Measurements from ENCODE around the gene ZNF281.

The ZNF281 gene

GRCh38 chr1:200444478-200444877 is 34.6 kb upstream of the ZNF281 start:
- H3K79me2 ChIP-seq (ENCODE audit: insufficient read depth, low read depth): no peaks in the 10 kb centered on the region
- H3K4me2 ChIP-seq: no peak overlapping the region
- TF ChIP-seq CTCF (conservative IDR thresholded peaks at IDR 0.05; ENCODE audit: low read depth, low read length): no peak
- no peaks in the 10 kb centered on the region for H3K36me3 ChIP-seq (ENCODE audit: insufficient read depth)
- H3K4me1 ChIP-seq (ENCODE audit: low read depth, poor library complexity, severe bottlenecking): peaks cover 68% of the 10 kb centered on the region
- H3K4me3 ChIP-seq (IDR thresholded peaks at IDR 0.05; ENCODE audit: insufficient read depth, low read depth, low read length): no peak overlapping the region
- H3K27ac ChIP-seq: no peak overlapping the region
- H2AFZ ChIP-seq (ENCODE audit: low read depth): no peak overlapping the region
- H3K27me3 ChIP-seq (ENCODE audit: insufficient read depth, low read depth): no peaks in the 10 kb centered on the region
- H3K9ac ChIP-seq: no peak overlapping the region
- H4K20me1 ChIP-seq (ENCODE audit: insufficient read depth): no peaks in the 10 kb centered on the region

GRCh38 chr1:200443860-200444259 is 34.0 kb upstream of the ZNF281 start:
- H2AFZ ChIP-seq (ENCODE audit: low read depth): no peak overlapping the region
- H3K27ac ChIP-seq: no peak overlapping the region
- H3K27me3 ChIP-seq (ENCODE audit: insufficient read depth, low read depth): no peaks in the 10 kb centered on the region
- H3K79me2 ChIP-seq (ENCODE audit: insufficient read depth, low read depth): no peaks in the 10 kb centered on the region
- no peak for TF ChIP-seq CTCF (conservative IDR thresholded peaks at IDR 0.05; ENCODE audit: low read depth, low read length)
- no peaks in the 10 kb centered on the region for H4K20me1 ChIP-seq (ENCODE audit: insufficient read depth)
- H3K4me1 ChIP-seq (ENCODE audit: low read depth, poor library complexity, severe bottlenecking): peaks cover 61% of the 10 kb centered on the region
- H3K36me3 ChIP-seq (ENCODE audit: insufficient read depth): no peaks in the 10 kb centered on the region
- no peak overlapping the region for H3K4me3 ChIP-seq (IDR thresholded peaks at IDR 0.05; ENCODE audit: insufficient read depth, low read depth, low read length)
- H3K4me2 ChIP-seq: no peak overlapping the region
- no peak overlapping the region for H3K9ac ChIP-seq

GRCh38 chr1:200442537-200443156 is 32.8 kb upstream of the ZNF281 start:
- Histone ChIP-seq H3K4me1 (ENCODE audit: low read depth, poor library complexity, severe bottlenecking) (peaks cover 59% of the 10 kb centered on the region), H3K27ac (no peak overlapping the region), H3K79me2 (ENCODE audit: insufficient read depth, low read depth) (no peaks in the 10 kb centered on the region), H3K4me3 (IDR thresholded peaks at IDR 0.05; ENCODE audit: insufficient read depth, low read depth, low read length) (no peak overlapping the region), H3K36me3 (ENCODE audit: insufficient read depth) (no peaks in the 10 kb centered on the region), H3K27me3 (ENCODE audit: insufficient read depth, low read depth) (no peaks in the 10 kb centered on the region), H4K20me1 (ENCODE audit: insufficient read depth) (no peaks in the 10 kb centered on the region), H2AFZ (ENCODE audit: low read depth) (no peak overlapping the region; the same call in 1 of the 2 replicates), H3K9ac (no peak overlapping the region), H3K4me2 (peak overlapping the region; percentile 14; the same call in 1 of the 2 replicates)
- no peak for TF ChIP-seq CTCF (conservative IDR thresholded peaks at IDR 0.05; ENCODE audit: low read depth, low read length)

GRCh38 chr1:200442023-200442422 is 32.2 kb upstream of the ZNF281 start:
- Histone ChIP-seq H3K27ac (no peak overlapping the region), H4K20me1 (ENCODE audit: insufficient read depth) (no peaks in the 10 kb centered on the region), H2AFZ (ENCODE audit: low read depth) (no peak overlapping the region), H3K4me2 (peak overlapping the region; percentile 14; the same call in 1 of the 2 replicates), H3K4me3 (IDR thresholded peaks at IDR 0.05; ENCODE audit: insufficient read depth, low read depth, low read length) (no peak overlapping the region), H3K4me1 (ENCODE audit: low read depth, poor library complexity, severe bottlenecking) (peaks cover 59% of the 10 kb centered on the region), H3K9ac (no peak overlapping the region), H3K79me2 (ENCODE audit: insufficient read depth, low read depth) (no peaks in the 10 kb centered on the region), H3K36me3 (ENCODE audit: insufficient read depth) (no peaks in the 10 kb centered on the region), H3K27me3 (ENCODE audit: insufficient read depth, low read depth) (no peaks in the 10 kb centered on the region)
- no peak for TF ChIP-seq CTCF (conservative IDR thresholded peaks at IDR 0.05; ENCODE audit: low read depth, low read length)

Data from KMS-11 (cell line).